Left lung (tissue), 10 donors: ENCODE measurements around the gene SLPI. TPM values are rescaled to one million over a fixed set of nuclear protein-coding genes. Genes with fewer than 3 reads are reported as not detected.

Experiments
- ATAC-seq: fragments of 200-7000 bp; cut with Tn5 transposase; one replicate; pipeline ENCODE4 v1.9.1; 2020; ENCODE audit warnings: moderate library complexity
- DNase-seq, 4 donors: peaks; one replicate each; pipeline ENCODE4 v3.0.0-alpha.2; 2013 to 2020
- H3K27ac ChIP-seq, 2 donors: fragments of 200-600 bp; sonication (generic) in 1 of 2; one replicate each; pipeline versions ENCODE4 v1.5.0 to v1.8.0; 2020 to 2021
- H3K27me3 ChIP-seq, 2 donors: fragments of 200-600 bp; sonication (generic) in 1 of 2; one replicate each; pipeline versions ENCODE4 v1.5.0 to v1.8.0; 2020 to 2021
- H3K36me3 ChIP-seq, 2 donors: fragments of 200-600 bp; sonication (generic) in 1 of 2; one replicate each; pipeline versions ENCODE4 v1.5.0 to v1.8.0; 2020 to 2021
- H3K4me1 ChIP-seq, 2 donors: fragments of 200-600 bp; one replicate each; pipeline ENCODE4 v1.8.0; 2021
- H3K4me3 ChIP-seq, 2 donors: fragments of 200-600 bp; sonication (generic) in 1 of 2; one replicate each; pipeline versions ENCODE4 v1.5.0 to v1.8.0; 2020 to 2021; ENCODE audit warnings: mild to moderate bottlenecking in 1 of 2
- H3K9me3 ChIP-seq, 2 donors: fragments of 200-600 bp; sonication (generic) in 1 of 2; one replicate each; pipeline versions ENCODE4 v1.5.0 to v1.8.0; 2020 to 2021
- intact Hi-C, 2 donors: fragments of 100-400 bp; cut with DNase I; formaldehyde crosslinking; loops; one replicate each; pipeline versions ENCODE4 v1.11.2 to v1.14.2; 2022
- polyA plus RNA-seq, 6 donors: library from polyadenylated mRNA; unstranded; fragments of 120-200 nt; gene quantifications; one replicate each; pipeline ENCODE4 v1.2.1, GENCODE V29; 2013; ENCODE audit not compliant: insufficient read length in 6 of 6
- total RNA-seq, 2 donors: library from RNA; stranded (reverse); fragmentation: NEBNext Ultra II Directional; extraction: Animal tissue kit (Norgen Biotek cat#: 25700); gene quantifications; one replicate each; pipeline ENCODE4 v1.2.1, GENCODE V29; 2021
- TF ChIP-seq, protein P1 (sequence below), 2 donors: fragments of 200-600 bp; sonication (generic) in 1 of 2; IDR thresholded peaks; one replicate each; pipeline versions ENCODE4 v1.5.0 to v1.8.0; 2021; ENCODE audit warnings: antibody characterized with exemption in 2 of 2
- donor health status: DM: no; HTN: yes; CAD: no.
- donor health status: DM: no; HTN: no; CAD: no.

The SLPI gene
- total and polyA plus RNA-seq, 8 donors, result 1.9 to 672 (median 4.6) TPM

DNA sequence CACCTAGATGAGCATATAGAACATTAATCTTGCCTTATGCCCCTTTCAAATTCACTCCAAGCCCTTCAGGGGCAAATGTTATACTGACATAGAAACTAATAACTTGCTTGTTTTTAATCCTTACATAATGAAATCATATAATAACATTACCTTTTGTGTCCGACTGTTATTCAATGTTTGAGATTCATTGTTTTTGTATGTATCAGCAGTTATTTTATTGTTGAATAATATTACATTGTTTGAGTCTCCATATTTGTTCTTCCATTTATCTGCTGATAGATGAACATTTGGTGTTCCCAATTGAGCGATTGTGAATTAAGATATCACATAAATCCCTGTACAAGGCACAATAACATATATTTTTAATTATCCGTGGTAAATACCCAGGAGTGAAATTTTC is 41.5 kb downstream of the SLPI start:
- TF ChIP-seq, protein P1, sequence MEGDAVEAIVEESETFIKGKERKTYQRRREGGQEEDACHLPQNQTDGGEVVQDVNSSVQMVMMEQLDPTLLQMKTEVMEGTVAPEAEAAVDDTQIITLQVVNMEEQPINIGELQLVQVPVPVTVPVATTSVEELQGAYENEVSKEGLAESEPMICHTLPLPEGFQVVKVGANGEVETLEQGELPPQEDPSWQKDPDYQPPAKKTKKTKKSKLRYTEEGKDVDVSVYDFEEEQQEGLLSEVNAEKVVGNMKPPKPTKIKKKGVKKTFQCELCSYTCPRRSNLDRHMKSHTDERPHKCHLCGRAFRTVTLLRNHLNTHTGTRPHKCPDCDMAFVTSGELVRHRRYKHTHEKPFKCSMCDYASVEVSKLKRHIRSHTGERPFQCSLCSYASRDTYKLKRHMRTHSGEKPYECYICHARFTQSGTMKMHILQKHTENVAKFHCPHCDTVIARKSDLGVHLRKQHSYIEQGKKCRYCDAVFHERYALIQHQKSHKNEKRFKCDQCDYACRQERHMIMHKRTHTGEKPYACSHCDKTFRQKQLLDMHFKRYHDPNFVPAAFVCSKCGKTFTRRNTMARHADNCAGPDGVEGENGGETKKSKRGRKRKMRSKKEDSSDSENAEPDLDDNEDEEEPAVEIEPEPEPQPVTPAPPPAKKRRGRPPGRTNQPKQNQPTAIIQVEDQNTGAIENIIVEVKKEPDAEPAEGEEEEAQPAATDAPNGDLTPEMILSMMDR (IDR thresholded peaks at IDR 0.05), result no peak
- intact Hi-C loops, result no loop called here
- DNase-seq, result no peak

DNA sequence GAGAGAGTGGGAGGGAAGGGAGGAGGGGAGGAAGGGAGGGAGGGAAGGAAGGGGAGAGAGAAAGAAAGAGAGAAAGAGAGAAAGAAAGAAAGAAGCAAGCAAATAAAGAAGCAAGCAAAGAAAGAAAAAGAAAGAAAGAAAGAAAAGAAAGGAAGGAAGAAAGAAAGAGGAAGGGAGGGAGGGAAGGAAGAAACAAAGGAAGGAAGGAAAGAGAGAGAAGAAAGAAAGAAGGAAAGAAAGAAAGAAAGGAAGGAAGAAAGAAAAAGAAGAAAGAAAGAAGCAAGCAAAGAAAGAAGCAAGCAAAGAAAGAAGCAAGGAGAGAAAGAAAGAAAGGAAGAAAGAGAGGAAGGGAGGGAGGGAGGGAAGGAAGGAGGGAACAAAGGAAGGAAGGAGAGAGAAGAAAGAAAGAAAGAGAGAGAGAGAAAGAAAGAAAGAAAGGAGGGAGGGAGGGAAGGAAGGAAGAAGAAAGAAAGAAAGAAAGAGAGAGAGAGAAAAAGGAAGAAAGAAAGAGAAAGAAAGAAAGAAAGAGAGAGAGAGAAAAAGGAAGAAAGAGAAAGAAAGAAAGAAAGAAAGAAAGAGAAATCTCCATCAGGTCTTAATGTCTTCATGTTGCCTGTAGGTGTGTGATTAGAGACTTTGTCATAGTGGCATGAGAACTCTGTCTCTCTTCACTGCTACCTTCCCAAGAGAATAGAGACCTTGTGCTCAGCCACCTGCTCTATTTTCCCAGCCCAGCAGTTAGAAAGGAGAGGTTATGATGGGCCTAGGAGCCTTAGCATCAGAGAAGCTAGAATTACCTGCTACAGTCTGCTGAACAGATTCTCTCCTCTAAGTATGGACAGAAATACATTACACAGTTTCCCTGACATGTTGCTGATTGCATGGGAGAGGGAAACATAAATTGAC is 42.5 kb downstream of the SLPI start:
- TF ChIP-seq, protein P1 (IDR thresholded peaks at IDR 0.05), result no peak
- Histone ChIP-seq H3K36me3 (no peaks in the 10 kb centered on the region), H3K4me3 (no peak overlapping the region), H3K9me3 (no peaks in the 10 kb centered on the region), H3K27ac (no peak overlapping the region), H3K4me1 (no peaks in the 10 kb centered on the region), H3K27me3 (peaks cover 0 to 12% of the 10 kb centered on the region in 2 donors)
- ATAC-seq (no peak), DNase-seq (no peak)
- intact Hi-C loops, result no loop called here

More for the DNA sequence above, 41.5 kb downstream of the SLPI start:
- Histone ChIP-seq H3K27me3 (peaks cover 0 to 8% of the 10 kb centered on the region in 2 donors), H3K36me3 (no peaks in the 10 kb centered on the region), H3K27ac (no peak overlapping the region), H3K9me3 (no peaks in the 10 kb centered on the region), H3K4me3 (no peak overlapping the region), H3K4me1 (no peaks in the 10 kb centered on the region)
- ATAC-seq, result no peak

- Histone ChIP-seq H3K4me3 (no peak overlapping the region), H3K4me1 (no peaks in the 10 kb centered on the region), H3K36me3 (no peaks in the 10 kb centered on the region), H3K27me3 (peaks cover 0 to 20% of the 10 kb centered on the region in 2 donors), H3K9me3 (no peaks in the 10 kb centered on the region), H3K27ac (no peak overlapping the region)
- intact Hi-C loops, result no loop called here
- ATAC-seq (no peak), DNase-seq (no peak)
- TF ChIP-seq, protein P1 (IDR thresholded peaks at IDR 0.05), result no peak
These were observed 44.4 kb downstream of the SLPI start for GRCh38 chr20:45209924-45210323.

- ATAC-seq (no peak), DNase-seq (no peak)
- H3K27me3 ChIP-seq, result peaks cover 0 to 14% of the 10 kb centered on the region in 2 donors
- TF ChIP-seq, protein P1 (IDR thresholded peaks at IDR 0.05), result no peak
- no peaks in the 10 kb centered on the region for H3K36me3 ChIP-seq
- H3K27ac ChIP-seq, result no peak within 1 kb of the TSS
- peaks cover 0 to 2% of the 10 kb centered on the region in 2 donors for H3K9me3 ChIP-seq
- H3K4me1 ChIP-seq, result no peaks in the 10 kb centered on the region
- intact Hi-C loops, result no loop called here
- no peak within 1 kb of the TSS for H3K4me3 ChIP-seq
These were observed 47.6 kb downstream of the SLPI start, which contains the start of gene SEMG1 for GRCh38 chr20:45206725-45207124. Gene SEMG1, plus strand, starts transcription at chr20:45207033. Its CDS starts 21 bp downstream, at chr20:45207054.

Other genes with a start within 250 kb of the SLPI start
- under 1 TPM; 0.97 to 0.99 TPM for gene KCNS1, start 153.4 kb downstream of the SLPI start, total RNA-seq
- under 1 TPM in 5 of 6 donors, not detected in 1; 0.05 to 0.10 (median 0.07) TPM for gene KCNS1, start 153.4 kb downstream of the SLPI start, polyA plus RNA-seq
- gene WFDC5, start 139.4 kb downstream of the SLPI start, total RNA-seq, result under 1 TPM; 0.32 to 0.37 TPM
- gene WFDC5, start 139.4 kb downstream of the SLPI start, polyA plus RNA-seq, result not detected
- under 1 TPM; 0.44 to 0.73 TPM for gene WFDC12, start 130.1 kb downstream of the SLPI start, total RNA-seq
- not detected for gene WFDC12, start 130.1 kb downstream of the SLPI start, polyA plus RNA-seq
- gene PI3, start 79.7 kb downstream of the SLPI start, total RNA-seq, result 100 to 1,000 TPM in 1 of 2 donors, 1 to 10 TPM in 1; 1.4 to 165 TPM
- under 1 TPM in 1 of 6 donors, not detected in 5; 0.25 TPM for gene PI3, start 79.7 kb downstream of the SLPI start, polyA plus RNA-seq
- under 1 TPM in 1 of 2 donors, not detected in 1; 0.31 TPM for gene SEMG1, start 47.5 kb downstream of the SLPI start, total RNA-seq
- gene SEMG1, start 47.5 kb downstream of the SLPI start, polyA plus RNA-seq, result not detected
- gene SEMG2, start 33.2 kb downstream of the SLPI start, total RNA-seq, result not detected
- not detected for gene SEMG2, start 33.2 kb downstream of the SLPI start, polyA plus RNA-seq
- not detected for gene RBPJL, start 52.3 kb upstream of the SLPI start, total RNA-seq
- gene RBPJL, start 52.3 kb upstream of the SLPI start, polyA plus RNA-seq, result not detected
- gene MATN4, start 53.7 kb upstream of the SLPI start, total RNA-seq, result under 1 TPM in 1 of 2 donors, not detected in 1; 0.23 TPM
- gene MATN4, start 53.7 kb upstream of the SLPI start, polyA plus RNA-seq, result under 1 TPM in 3 of 6 donors, not detected in 3; 0.07 to 0.14 (median 0.11) TPM
- 100 to 1,000 TPM; 199 to 329 TPM for gene SDC4, start 93.9 kb upstream of the SLPI start, total RNA-seq
- gene SDC4, start 93.9 kb upstream of the SLPI start, polyA plus RNA-seq, result 100 to 1,000 TPM; 183 to 284 (median 206) TPM
- gene SYS1, start 108.6 kb upstream of the SLPI start, total RNA-seq, result 10 to 100 TPM; 44.3 to 48.8 TPM
- gene SYS1, start 108.6 kb upstream of the SLPI start, polyA plus RNA-seq, result 10 to 100 TPM; 20.8 to 27.3 (median 23.1) TPM
- under 1 TPM in 1 of 2 donors, not detected in 1; 0.44 TPM for gene TP53TG5, start 123.8 kb upstream of the SLPI start, total RNA-seq
- 1 to 10 TPM in 5 of 6 donors, under 1 TPM in 1; 1.00 to 2.0 (median 1.6) TPM for gene TP53TG5, start 123.8 kb upstream of the SLPI start, polyA plus RNA-seq
- 10 to 100 TPM; 53.1 to 66.4 TPM for gene DBNDD2, start 153.7 kb upstream of the SLPI start, total RNA-seq
- gene DBNDD2, start 153.7 kb upstream of the SLPI start, polyA plus RNA-seq, result 10 to 100 TPM; 18.9 to 22.9 (median 20.4) TPM
- gene PIGT, start 161.6 kb upstream of the SLPI start, total RNA-seq, result 10 to 100 TPM; 85.7 to 90.9 TPM
- gene PIGT, start 161.6 kb upstream of the SLPI start, polyA plus RNA-seq, result 10 to 100 TPM; 72.8 to 96.7 (median 79.9) TPM
- gene WFDC2, start 215.2 kb upstream of the SLPI start, total RNA-seq, result 100 to 1,000 TPM; 232 to 258 TPM
- 10 to 100 TPM; 28.7 to 40.9 (median 33.6) TPM for gene WFDC2, start 215.2 kb upstream of the SLPI start, polyA plus RNA-seq